NCI-H226 (cell line): ENCODE data around the gene PCBD1.

Experiments
- DNase-seq: peaks from one replicate; pipeline ENCODE4 v3.0.0-alpha.2; 2015

PCBD1 gene

GRCh38 chr10:70901276-70901878 is 13.0 kb upstream of the PCBD1 start:
- no peak for DNase-seq

GRCh38 chr10:70899096-70899495 is 10.7 kb upstream of the PCBD1 start:
- no peak for DNase-seq

- peak; percentile 24 for DNase-seq
Measured at GRCh38 chr10:70898687-70899086, 10.3 kb upstream of the PCBD1 start.

GRCh38 chr10:70896551-70896950 is 8.2 kb upstream of the PCBD1 start:
- DNase-seq = no peak

GRCh38 chr10:70894416-70894815 is 6.1 kb upstream of the PCBD1 start:
- no peak for DNase-seq

GRCh38 chr10:70893227-70894006 is 5.1 kb upstream of the PCBD1 start:
- DNase-seq = no peak

GRCh38 chr10:70892631-70893030 is 4.3 kb upstream of the PCBD1 start:
- DNase-seq = no peak

- DNase-seq = no peak
Measured at GRCh38 chr10:70891627-70892026, 3.3 kb upstream of the PCBD1 start.

- DNase-seq = no peak
Measured at GRCh38 chr10:70890917-70891431, 2.6 kb upstream of the PCBD1 start.

- no peak for DNase-seq
Measured at GRCh38 chr10:70889291-70889690, 926 bp upstream of the PCBD1 start.

GRCh38 chr10:70886921-70887665 is 1.3 kb downstream of the PCBD1 start:
- DNase-seq = no peak

GRCh38 chr10:70885931-70886903 is 2.1 kb downstream of the PCBD1 start:
- no peak for DNase-seq

GRCh38 chr10:70885481-70885880 is 2.9 kb downstream of the PCBD1 start:
- DNase-seq = no peak

GRCh38 chr10:70884741-70885140 is 3.6 kb downstream of the PCBD1 start:
- DNase-seq = no peak

- peak; percentile 15 for DNase-seq
Measured at GRCh38 chr10:70880077-70880534, 8.3 kb downstream of the PCBD1 start.

- no peak for DNase-seq
Measured at GRCh38 chr10:70879207-70879606, 9.2 kb downstream of the PCBD1 start.

- no peak for DNase-seq
Measured at GRCh38 chr10:70874061-70874460, 14.3 kb downstream of the PCBD1 start.

- no peak for DNase-seq
Measured at GRCh38 chr10:70872291-70872690, 16.1 kb downstream of the PCBD1 start.

- no peak for DNase-seq
Measured at GRCh38 chr10:70866424-70866823, 21.9 kb downstream of the PCBD1 start.

GRCh38 chr10:70864935-70865334 is 23.4 kb downstream of the PCBD1 start:
- DNase-seq = no peak

- DNase-seq = no peak
Measured at GRCh38 chr10:70863470-70864160, 24.8 kb downstream of the PCBD1 start.
